T-cell (primary cell): ENCODE data around the gene GYS1. TPM values are rescaled to one million over a fixed set of nuclear protein-coding genes. Genes with fewer than 3 reads are reported as not detected.

Experiments
- ATAC-seq, 4 experiments: fragments of 200-7000 bp in 3 of 4; fragments of 150-1000 bp in 1 of 4; cut with Tn5 transposase; replicated peaks in 1 of 4; 1 replicate in 3 of 4; 2 replicates in 1 of 4; pipeline ENCODE4 v1.10.0; 2021; ENCODE audit warnings: moderate library complexity in 3 of 4, mild to moderate bottlenecking in 2 of 4, moderate number of reproducible peaks in 1 of 4
- CTCF ChIA-PET, 2 donors: fragments of 300-600 bp; sonication (Branson Sonifier 250); formaldehyde crosslinking; loops; one replicate each; lab custom pipeline; 2022; ENCODE audit warnings: antibody characterized with exemption in 2 of 2; lab: Charles Lee
- POLR2A ChIA-PET, 2 donors: fragments of 300-600 bp; sonication (Branson Sonifier 250); formaldehyde crosslinking; loops; one replicate each; lab custom pipeline; 2022; ENCODE audit warnings: antibody characterized with exemption in 2 of 2; lab: Charles Lee
- DNase-seq, 35 experiments: peaks; one replicate each; pipeline versions ENCODE4 v3.0.0 to v3.0.0-alpha.2; 2013 to 2023
- H3K27ac ChIP-seq: one replicate; pipeline ENCODE4 v1.5.1; 2013; ENCODE audit warnings: low read length
- H3K27me3 ChIP-seq, 2 experiments: replicated peaks in 1 of 2; 1 replicate in 1 of 2; 2 replicates in 1 of 2; pipeline versions ENCODE4 v1.6.1 to v1.7.0; 2013; ENCODE audit warnings: low read length in 1 of 2, mixed read lengths in 1 of 2; ENCODE audit not compliant: control insufficient read depth in 2 of 2, insufficient read depth in 2 of 2; ENCODE audit errors: extremely low read depth in 1 of 2
- H3K36me3 ChIP-seq, 2 donors: 1 replicate in 1 of 2; 2 replicates in 1 of 2; pipeline versions ENCODE4 v1.6.1 to v1.7.0; 2013; ENCODE audit warnings: low read length in 1 of 2; ENCODE audit not compliant: control insufficient read depth in 2 of 2, insufficient read depth in 1 of 2; ENCODE audit errors: extremely low read depth in 1 of 2
- H3K4me1 ChIP-seq, 2 experiments: 1 replicate in 1 of 2; 2 replicates in 1 of 2; pipeline versions ENCODE4 v1.6.1 to v1.7.0; 2013; ENCODE audit warnings: low read length in 2 of 2, mixed read lengths in 1 of 2; ENCODE audit not compliant: insufficient read depth in 2 of 2, control insufficient read depth in 1 of 2; ENCODE audit errors: extremely low read depth in 1 of 2
- H3K4me3 ChIP-seq, 2 donors: 1 replicate in 1 of 2; 2 replicates in 1 of 2; pipeline versions ENCODE4 v1.5.1 to v1.7.0; 2013; ENCODE audit warnings: mild to moderate bottlenecking in 2 of 2, low read length in 1 of 2, moderate library complexity in 1 of 2; ENCODE audit not compliant: control insufficient read depth in 1 of 2; ENCODE audit errors: extremely low read depth in 1 of 2
- H3K9me3 ChIP-seq: 2 replicates; pipeline ENCODE4 v1.7.0; 2013
- H3K27ac Mint-ChIP-seq, 2 donors: one replicate each; pipeline ENCODE4 v1.8.0; 2020 to 2021; ENCODE audit warnings: mild to moderate bottlenecking in 2 of 2, mixed read lengths in 2 of 2
- H3K27me3 Mint-ChIP-seq, 2 donors: one replicate each; pipeline ENCODE4 v1.8.0; 2021 to 2022; ENCODE audit warnings: mixed read lengths in 2 of 2
- H3K36me3 Mint-ChIP-seq: one replicate; pipeline ENCODE4 v1.8.0; 2021; ENCODE audit warnings: mixed read lengths
- H3K4me1 Mint-ChIP-seq, 3 donors: one replicate each; pipeline ENCODE4 v1.8.0; 2020 to 2022; ENCODE audit warnings: mixed read lengths in 3 of 3, mild to moderate bottlenecking in 1 of 3
- H3K4me3 Mint-ChIP-seq, 3 donors: one replicate each; pipeline ENCODE4 v1.8.0; 2020 to 2022; ENCODE audit warnings: mild to moderate bottlenecking in 3 of 3, mixed read lengths in 3 of 3, moderate library complexity in 3 of 3
- H3K9me3 Mint-ChIP-seq, 3 donors: one replicate each; pipeline ENCODE4 v1.8.0; 2020 to 2022; ENCODE audit warnings: mixed read lengths in 3 of 3
- whole genome bisulfite sequencing: methylation state at CpG from one replicate; pipeline ENCODE4 v1.1.5; 2013; ENCODE audit warnings: missing lambda C conversion rate; ENCODE audit not compliant: insufficient coverage; 5-methylcytosine and 5-hydroxymethylcytosine counted together
- total RNA-seq, 35 experiments: library from RNA in 6 of 35; stranded (reverse) in 6 of 35; fragments of 120-200 nt in 1 of 35; gene quantifications; one replicate each; pipeline versions ENCODE4 v1.2.1 to v1.2.4 and lab custom pipeline; 2013 to 2026

The GYS1 gene
- total RNA-seq, 5 donors from 2014 or later (not counting 1 experiment from before 2014, with no cell fraction given): 28.1 to 58.9 (median 52.4) TPM

DNA sequence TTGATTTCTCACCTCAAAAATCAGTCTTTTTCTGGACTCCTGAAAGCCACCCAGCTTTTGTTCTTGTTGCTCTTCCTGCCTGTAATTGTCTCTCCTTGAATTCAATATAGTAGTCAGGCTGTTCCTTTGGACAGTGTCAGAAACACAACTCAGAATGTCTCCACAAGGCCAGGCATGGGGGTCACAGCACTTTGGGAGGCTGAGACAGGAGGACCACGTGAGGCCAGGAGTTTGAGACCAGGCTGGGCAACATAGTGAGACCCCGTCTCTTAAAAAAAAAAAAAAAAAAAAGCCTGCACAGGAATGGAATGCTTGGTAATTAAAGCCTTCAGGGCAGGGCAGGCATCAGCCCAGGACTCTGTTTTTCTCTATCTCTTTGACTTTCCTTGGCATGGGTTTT, 47.3 kb downstream of the GYS1 start:
- ChIA-PET POLR2A (no interaction called here), CTCF (no interaction called here)
- 83% methylated on average over 1 of the region's 2 CpGs for WGBS
- Mint-ChIP-seq H3K4me1 (no peaks in the 10 kb centered on the region), H3K9me3 (peaks cover 0 to 2% (median 0%) of the 10 kb centered on the region in 3 donors), H3K27me3 (no peaks in the 10 kb centered on the region), H3K4me3 (no peak overlapping the region), H3K36me3 (peaks cover 6% of the 10 kb centered on the region), H3K27ac (no peak overlapping the region)
- Histone ChIP-seq H3K4me1 (no peaks in the 10 kb centered on the region), H3K4me3 (no peak overlapping the region), H3K27me3 (no peaks in the 10 kb centered on the region), H3K9me3 (no peaks in the 10 kb centered on the region), H3K36me3 (no peaks in the 10 kb centered on the region), H3K27ac (no peak overlapping the region)
- no peak for DNase-seq
- ATAC-seq: no peak

DNA sequence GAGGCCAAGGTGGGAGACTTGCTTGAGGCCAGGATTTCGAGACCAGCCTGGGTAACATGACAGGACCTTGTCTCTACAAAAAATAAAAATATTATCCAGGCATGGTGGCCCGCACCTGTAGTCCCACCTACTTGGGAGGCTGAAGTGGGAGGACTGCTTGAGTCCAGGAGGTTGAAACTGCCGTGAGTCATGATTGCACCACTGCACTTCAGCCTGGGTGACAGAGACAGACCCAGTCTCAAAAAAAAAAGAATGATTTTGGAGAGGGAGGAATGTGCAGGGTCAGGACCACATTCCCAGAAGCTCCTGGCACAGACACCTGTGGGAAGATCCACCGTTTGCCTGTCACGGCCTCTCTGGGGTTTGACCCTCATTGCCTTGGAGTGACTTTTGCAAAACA, 47.7 kb downstream of the GYS1 start:
- Histone ChIP-seq H3K27ac (no peak overlapping the region), H3K4me3 (no peak overlapping the region), H3K27me3 (no peaks in the 10 kb centered on the region), H3K4me1 (no peaks in the 10 kb centered on the region), H3K36me3 (no peaks in the 10 kb centered on the region), H3K9me3 (no peaks in the 10 kb centered on the region)
- WGBS: 98% methylated on average over 4 of the region's 5 CpGs
- Mint-ChIP-seq H3K4me1 (no peaks in the 10 kb centered on the region), H3K9me3 (peaks cover 0 to 2% (median 0%) of the 10 kb centered on the region in 3 donors), H3K4me3 (no peak overlapping the region), H3K27ac (no peak overlapping the region), H3K36me3 (peaks cover 10% of the 10 kb centered on the region), H3K27me3 (no peaks in the 10 kb centered on the region)
- DNase-seq (no peak), ATAC-seq (no peak)
- POLR2A ChIA-PET: no interaction called here
- CTCF ChIA-PET: no interaction called here

GRCh38 chr19:48943081-48943480, 50.0 kb downstream of the GYS1 start:
- H3K4me1 ChIP-seq: no peaks in the 10 kb centered on the region
- ATAC-seq: no peak
- H3K27me3 Mint-ChIP-seq: no peaks in the 10 kb centered on the region
- WGBS: 72% methylated on average over 4 of the region's 6 CpGs
- no peak overlapping the region for H3K27ac Mint-ChIP-seq
- no peaks in the 10 kb centered on the region for H3K4me1 Mint-ChIP-seq
- H3K36me3 Mint-ChIP-seq: peaks cover 16% of the 10 kb centered on the region
- no peak overlapping the region for H3K4me3 ChIP-seq
- H3K9me3 Mint-ChIP-seq: peaks cover 0 to 2% (median 0%) of the 10 kb centered on the region in 3 donors
- ChIA-PET POLR2A (no interaction called here), CTCF (no interaction called here)
- no peaks in the 10 kb centered on the region for H3K27me3 ChIP-seq
- no peak overlapping the region for H3K27ac ChIP-seq
- no peak overlapping the region for H3K4me3 Mint-ChIP-seq
- no peaks in the 10 kb centered on the region for H3K36me3 ChIP-seq
- DNase-seq: no peak
- no peaks in the 10 kb centered on the region for H3K9me3 ChIP-seq

GRCh38 chr19:48940902-48941301, 52.2 kb downstream of the GYS1 start:
- H3K9me3 ChIP-seq: no peaks in the 10 kb centered on the region
- no peak overlapping the region for H3K4me3 ChIP-seq
- H3K9me3 Mint-ChIP-seq: no peaks in the 10 kb centered on the region
- WGBS: 80% methylated on average over 1 of the region's 5 CpGs
- DNase-seq (no peak), ATAC-seq (no peak)
- H3K27me3 ChIP-seq: no peaks in the 10 kb centered on the region
- no peaks in the 10 kb centered on the region for H3K27me3 Mint-ChIP-seq
- H3K27ac ChIP-seq: no peak overlapping the region
- no peaks in the 10 kb centered on the region for H3K36me3 ChIP-seq
- no peaks in the 10 kb centered on the region for H3K4me1 Mint-ChIP-seq
- H3K4me3 Mint-ChIP-seq: no peak overlapping the region
- H3K36me3 Mint-ChIP-seq: peaks cover 19% of the 10 kb centered on the region
- no peaks in the 10 kb centered on the region for H3K4me1 ChIP-seq
- H3K27ac Mint-ChIP-seq: no peak overlapping the region
- ChIA-PET POLR2A (no interaction called here), CTCF (interaction anchor here (0.6 to 1.3 kb wide), 2 partner anchors 12 to 19 kb away, joined by 5 to 6 read pairs; no protein-coding TSS in a partner anchor)

- H3K4me1 Mint-ChIP-seq: peaks cover 7 to 11% (median 7%) of the 10 kb centered on the region in 3 donors
- Histone ChIP-seq H3K36me3 (no peaks in the 10 kb centered on the region), H3K9me3 (no peaks in the 10 kb centered on the region), H3K27ac (no peak overlapping the region), H3K4me3 (no peak overlapping the region), H3K27me3 (no peaks in the 10 kb centered on the region), H3K4me1 (peaks cover 2 to 9% of the 10 kb centered on the region in 2 experiments)
- ATAC-seq (no peak), DNase-seq (no peak)
- peaks cover 19% of the 10 kb centered on the region for H3K36me3 Mint-ChIP-seq
- CTCF ChIA-PET: no interaction called here
- no peaks in the 10 kb centered on the region for H3K9me3 Mint-ChIP-seq
- H3K27me3 Mint-ChIP-seq: no peaks in the 10 kb centered on the region
- H3K27ac Mint-ChIP-seq: no peak overlapping the region
- H3K4me3 Mint-ChIP-seq: no peak overlapping the region
- POLR2A ChIA-PET: no interaction called here
- 100% methylated on average over 1 of the region's 7 CpGs for whole genome bisulfite sequencing
Observed at GRCh38 chr19:48938256-48938655, 54.9 kb downstream of the GYS1 start.

- H3K9me3 Mint-ChIP-seq: no peaks in the 10 kb centered on the region
- H3K4me1 ChIP-seq: peaks cover 2 to 16% of the 10 kb centered on the region in 2 experiments
- H3K36me3 Mint-ChIP-seq: peaks cover 13% of the 10 kb centered on the region
- no peak for ATAC-seq
- H3K36me3 ChIP-seq: no peaks in the 10 kb centered on the region
- no peak for DNase-seq
- ChIA-PET CTCF (no interaction called here), POLR2A (no interaction called here)
- H3K27me3 ChIP-seq: peaks cover 0 to 4% of the 10 kb centered on the region in 2 experiments
- WGBS: 100% methylated on average over 14 of the region's 25 CpGs
- no peak overlapping the region for H3K4me3 ChIP-seq
- peaks cover 0 to 2% of the 10 kb centered on the region in 2 donors for H3K27me3 Mint-ChIP-seq
- H3K4me3 Mint-ChIP-seq: no peak overlapping the region
- H3K9me3 ChIP-seq: no peaks in the 10 kb centered on the region
- H3K4me1 Mint-ChIP-seq: peaks cover 9 to 16% (median 10%) of the 10 kb centered on the region in 3 donors
- no peak overlapping the region for H3K27ac Mint-ChIP-seq
- H3K27ac ChIP-seq: no peak overlapping the region
Observed at GRCh38 chr19:48935864-48936263, 57.2 kb downstream of the GYS1 start.

GRCh38 chr19:48934837-48935236, 58.3 kb downstream of the GYS1 start:
- Histone ChIP-seq H3K27ac (no peak overlapping the region), H3K4me3 (no peak overlapping the region), H3K27me3 (peaks cover 0 to 4% of the 10 kb centered on the region in 2 experiments), H3K36me3 (no peaks in the 10 kb centered on the region), H3K9me3 (no peaks in the 10 kb centered on the region), H3K4me1 (peaks cover 2 to 16% of the 10 kb centered on the region in 2 experiments)
- ChIA-PET POLR2A (no interaction called here), CTCF (interaction anchor here in 1 of 2 donors (0.9 kb wide), 1 partner anchor 63 kb away, joined by 3 read pairs; no protein-coding TSS in a partner anchor)
- Mint-ChIP-seq H3K27ac (no peak overlapping the region), H3K9me3 (no peaks in the 10 kb centered on the region), H3K4me3 (peak overlapping the region in 1 of 3 donors; percentile 8), H3K4me1 (peaks cover 9 to 16% (median 10%) of the 10 kb centered on the region in 3 donors), H3K27me3 (peaks cover 0 to 2% of the 10 kb centered on the region in 2 donors), H3K36me3 (peaks cover 8% of the 10 kb centered on the region)
- ATAC-seq: no peak
- WGBS: 97% methylated on average over 19 of the region's 19 CpGs
- no peak for DNase-seq
